AG04449 (cell line): ENCODE results near the gene RAVER1.

ENCODE experiments used
- CTCF ChIA-PET: fragments of 350-600 bp; formaldehyde crosslinking; extraction: SDS; loops from one replicate; lab custom pipeline; 2021; ENCODE audit warnings: antibody characterized with exemption; lab: Yijun Ruan, JAX
- POLR2A ChIA-PET: fragments of 400-600, 350-600 bp; formaldehyde crosslinking; extraction: SDS; loops from one replicate; lab custom pipeline; 2020; ENCODE audit warnings: antibody characterized with exemption, inconsistent platforms; lab: Yijun Ruan, JAX
- DNase-seq: peaks from one replicate; pipeline ENCODE4 v3.0.0-alpha.2; 2010; ENCODE audit warnings: low read depth, low spot score
- H3K4me3 ChIP-seq: 2 replicates; pipeline ENCODE4 v1.5.1; 2011; ENCODE audit warnings: low read depth, mild to moderate bottlenecking, control low read depth, low read length
- CTCF ChIP-seq: IDR thresholded peaks from one replicate; pipeline ENCODE4 v1.5.1; 2011; ENCODE audit warnings: mild to moderate bottlenecking, moderate library complexity, low read length, control low read depth, inconsistent platforms; ENCODE audit not compliant: insufficient read depth; ENCODE audit errors: missing control alignments

RAVER1 gene

GRCh38 chr19:10363789-10364281, 30.5 kb upstream of the RAVER1 start:
- CTCF ChIA-PET: no interaction called here
- no peak for DNase-seq
- TF ChIP-seq CTCF: no peak
- no peak overlapping the region for H3K4me3 ChIP-seq
- POLR2A ChIA-PET: no interaction called here

- ChIA-PET CTCF (interaction anchor here (0.9 to 1.4 kb wide), 3 partner anchors 26 to 92 kb away, joined by 4 read pairs; partner anchors contain the start of gene ICAM1), POLR2A (no interaction called here)
- no peak overlapping the region for H3K4me3 ChIP-seq
- no peak for DNase-seq
- TF ChIP-seq CTCF: no peak
Measured at GRCh38 chr19:10362259-10362658, 28.9 kb upstream of the RAVER1 start.

- TF ChIP-seq CTCF: no peak
- POLR2A ChIA-PET: no interaction called here
- CTCF ChIA-PET: interaction anchor here (1.4 kb wide), 1 partner anchor 27 kb away, joined by 4 read pairs; no protein-coding TSS in a partner anchor
- DNase-seq: no peak
- H3K4me3 ChIP-seq: no peak overlapping the region
Measured at GRCh38 chr19:10361569-10362011, 28.3 kb upstream of the RAVER1 start.

- ChIA-PET POLR2A (no interaction called here), CTCF (interaction anchor here (0.8 to 1.1 kb wide), 2 partner anchors 87 to 88 kb away, joined by 3 to 5 read pairs; no protein-coding TSS in a partner anchor)
- no peak for TF ChIP-seq CTCF
- DNase-seq: no peak
- H3K4me3 ChIP-seq: no peak overlapping the region
Measured at GRCh38 chr19:10356431-10356830, 23.1 kb upstream of the RAVER1 start.

- DNase-seq: no peak
- POLR2A ChIA-PET: interaction anchor here (1.2 kb wide), 1 partner anchor 26 kb away, joined by 4 read pairs; the partner anchor contains the start of gene TYK2
- CTCF ChIA-PET: interaction anchor here (0.8 kb wide), 1 partner anchor 35 kb away, joined by 3 read pairs; no protein-coding TSS in a partner anchor
- no peak for TF ChIP-seq CTCF
- no peak overlapping the region for H3K4me3 ChIP-seq
Measured at GRCh38 chr19:10353793-10354391, 20.6 kb upstream of the RAVER1 start.
